ENCODE measurements around the gene COPG2. TPM values are rescaled to one million over a fixed set of nuclear protein-coding genes. Genes with fewer than 3 reads are reported as not detected.

The COPG2 gene
- total RNA-seq, 1 donor from 2014 or later = 20.6 TPM

- Histone ChIP-seq H2AFZ (ENCODE audit: low read depth, low read length) (no peak overlapping the region), H3K27me3 (ENCODE audit: insufficient read depth, low read length) (no peaks in the 10 kb centered on the region), H3K36me3 (ENCODE audit: insufficient read depth, low read length) (no peaks in the 10 kb centered on the region), H3K27ac (ENCODE audit: low read depth, low read length) (no peak overlapping the region), H3K9me3 (ENCODE audit: insufficient read depth, low read depth, low read length) (no peaks in the 10 kb centered on the region), H3K9ac (ENCODE audit: low read length) (no peak overlapping the region), H3K4me3 (ENCODE audit: insufficient read depth, low read depth, low read length) (no peak overlapping the region), H3K79me2 (ENCODE audit: insufficient read depth, low read length) (no peaks in the 10 kb centered on the region), H3K4me1 (ENCODE audit: insufficient read depth, low read length) (no peaks in the 10 kb centered on the region), H3K4me2 (ENCODE audit: low read length) (no peak overlapping the region), H4K20me1 (ENCODE audit: insufficient read depth, low read length) (no peaks in the 10 kb centered on the region)
- TF ChIP-seq CTCF (IDR thresholded peaks at IDR 0.05; ENCODE audit: insufficient read depth, low read depth, low read length) = no peak
- TF ChIP-seq EZH2 (IDR thresholded peaks at IDR 0.05; ENCODE audit: insufficient read depth, low read length) = no peak
- Mint-ChIP-seq H3K9me3 (ENCODE audit: unreplicated experiment) (peaks cover 2% of the 10 kb centered on the region), H3K4me3 (ENCODE audit: unreplicated experiment) (no peak overlapping the region), H3K4me1 (ENCODE audit: low read depth, unreplicated experiment) (no peaks in the 10 kb centered on the region), H3K36me3 (ENCODE audit: low read depth, unreplicated experiment) (no peaks in the 10 kb centered on the region), H3K27me3 (ENCODE audit: low read depth, unreplicated experiment) (peaks cover 4% of the 10 kb centered on the region), H3K27ac (ENCODE audit: unreplicated experiment) (no peak overlapping the region)
- FAIRE-seq = no peak
- DNase-seq (ENCODE audit: low read depth) = no peak
Measured at GRCh38 chr7:130473876-130474275, 194.7 kb downstream of the COPG2 start.

GRCh38 chr7:130473289-130473688, 195.3 kb downstream of the COPG2 start:
- Mint-ChIP-seq H3K4me1 (ENCODE audit: low read depth, unreplicated experiment) (no peaks in the 10 kb centered on the region), H3K4me3 (ENCODE audit: unreplicated experiment) (no peak overlapping the region), H3K27me3 (ENCODE audit: low read depth, unreplicated experiment) (peaks cover 5% of the 10 kb centered on the region), H3K27ac (ENCODE audit: unreplicated experiment) (no peak overlapping the region), H3K36me3 (ENCODE audit: low read depth, unreplicated experiment) (no peaks in the 10 kb centered on the region), H3K9me3 (ENCODE audit: unreplicated experiment) (peaks cover 2% of the 10 kb centered on the region)
- Histone ChIP-seq H3K4me3 (ENCODE audit: insufficient read depth, low read depth, low read length) (no peak overlapping the region), H3K27ac (ENCODE audit: low read depth, low read length) (no peak overlapping the region), H3K27me3 (ENCODE audit: insufficient read depth, low read length) (no peaks in the 10 kb centered on the region), H3K36me3 (ENCODE audit: insufficient read depth, low read length) (no peaks in the 10 kb centered on the region), H3K4me2 (ENCODE audit: low read length) (no peak overlapping the region), H3K9me3 (ENCODE audit: insufficient read depth, low read depth, low read length) (no peaks in the 10 kb centered on the region), H4K20me1 (ENCODE audit: insufficient read depth, low read length) (no peaks in the 10 kb centered on the region), H3K9ac (ENCODE audit: low read length) (no peak overlapping the region), H3K79me2 (ENCODE audit: insufficient read depth, low read length) (no peaks in the 10 kb centered on the region), H3K4me1 (ENCODE audit: insufficient read depth, low read length) (no peaks in the 10 kb centered on the region), H2AFZ (ENCODE audit: low read depth, low read length) (no peak overlapping the region)
- no peak for FAIRE-seq
- no peak for DNase-seq (ENCODE audit: low read depth)
- TF ChIP-seq CTCF (IDR thresholded peaks at IDR 0.05; ENCODE audit: insufficient read depth, low read depth, low read length) = no peak
- TF ChIP-seq EZH2 (IDR thresholded peaks at IDR 0.05; ENCODE audit: insufficient read depth, low read length) = no peak

- H3K79me2 ChIP-seq (ENCODE audit: insufficient read depth, low read length) = no peaks in the 10 kb centered on the region
- no peaks in the 10 kb centered on the region for H4K20me1 ChIP-seq (ENCODE audit: insufficient read depth, low read length)
- Mint-ChIP-seq H3K36me3 (ENCODE audit: low read depth, unreplicated experiment) (no peaks in the 10 kb centered on the region), H3K4me1 (ENCODE audit: low read depth, unreplicated experiment) (no peaks in the 10 kb centered on the region), H3K27me3 (ENCODE audit: low read depth, unreplicated experiment) (peaks cover 6% of the 10 kb centered on the region), H3K27ac (ENCODE audit: unreplicated experiment) (no peak overlapping the region), H3K9me3 (ENCODE audit: unreplicated experiment) (peaks cover 2% of the 10 kb centered on the region), H3K4me3 (ENCODE audit: unreplicated experiment) (no peak overlapping the region)
- H3K4me1 ChIP-seq (ENCODE audit: insufficient read depth, low read length) = no peaks in the 10 kb centered on the region
- DNase-seq (ENCODE audit: low read depth) (no peak), FAIRE-seq (no peak)
- no peak overlapping the region for H3K4me2 ChIP-seq (ENCODE audit: low read length)
- no peak overlapping the region for H2AFZ ChIP-seq (ENCODE audit: low read depth, low read length)
- no peak overlapping the region for H3K4me3 ChIP-seq (ENCODE audit: insufficient read depth, low read depth, low read length)
- H3K9me3 ChIP-seq (ENCODE audit: insufficient read depth, low read depth, low read length) = no peaks in the 10 kb centered on the region
- H3K27me3 ChIP-seq (ENCODE audit: insufficient read depth, low read length) = no peaks in the 10 kb centered on the region
- H3K9ac ChIP-seq (ENCODE audit: low read length) = no peak overlapping the region
- TF ChIP-seq CTCF (IDR thresholded peaks at IDR 0.05; ENCODE audit: insufficient read depth, low read depth, low read length) (no peak), EZH2 (IDR thresholded peaks at IDR 0.05; ENCODE audit: insufficient read depth, low read length) (no peak)
- H3K36me3 ChIP-seq (ENCODE audit: insufficient read depth, low read length) = no peaks in the 10 kb centered on the region
- H3K27ac ChIP-seq (ENCODE audit: low read depth, low read length) = no peak overlapping the region
Measured at GRCh38 chr7:130471974-130472373, 196.6 kb downstream of the COPG2 start.
